Stimulated activated CD8-positive, alpha-beta memory T cell treated with anti-CD3 and anti-CD28 coated beads, Interleukin-7, amount 100 ng/mL, for 48 hours (primary cell): ENCODE data around the gene A2M.
"Not testable (repeated sequence)": the region's sequence is repeated elsewhere in the genome, so short reads cannot be mapped to it uniquely, and the experiment has no call there.

ENCODE experiments used
- DNase-seq, 2 donors: peaks; one replicate each; pipeline ENCODE4 v3.0.0-alpha.2; 2020; ENCODE audit warnings: low read depth in 1 of 2; ENCODE audit errors: extremely low read depth in 1 of 2

Gene A2M

GRCh38 chr12:9115731-9116559, at the start of gene A2M:
Gene A2M (minus strand): TSS chr12:9115919. CDS start chr12:9115849, 70 bp downstream.
- DNase-seq: no peak

GRCh38 chr12:9163392-9163791, 47.7 kb upstream of the A2M start:
- no peak for DNase-seq

DNA sequence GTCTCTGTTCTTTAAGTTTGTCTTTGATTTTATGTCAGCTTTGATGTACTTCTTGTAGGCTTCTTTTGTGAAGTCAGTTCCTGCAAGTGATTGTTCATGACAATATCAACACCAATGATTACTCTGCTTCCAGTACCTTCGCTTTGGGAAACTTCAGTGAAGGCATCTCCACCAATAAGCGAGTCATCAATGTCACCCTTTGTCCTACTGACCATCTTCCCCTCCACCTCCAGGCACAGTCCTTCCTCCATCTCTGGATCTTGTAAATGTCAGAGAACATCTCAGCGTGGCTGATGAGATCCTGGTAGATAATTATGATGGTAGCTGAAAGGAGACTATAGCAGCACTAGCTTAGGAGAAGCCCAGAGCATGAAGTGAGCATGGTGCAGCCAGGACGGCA, 40.4 kb upstream of the A2M start:
- DNase-seq: no peak

DNA sequence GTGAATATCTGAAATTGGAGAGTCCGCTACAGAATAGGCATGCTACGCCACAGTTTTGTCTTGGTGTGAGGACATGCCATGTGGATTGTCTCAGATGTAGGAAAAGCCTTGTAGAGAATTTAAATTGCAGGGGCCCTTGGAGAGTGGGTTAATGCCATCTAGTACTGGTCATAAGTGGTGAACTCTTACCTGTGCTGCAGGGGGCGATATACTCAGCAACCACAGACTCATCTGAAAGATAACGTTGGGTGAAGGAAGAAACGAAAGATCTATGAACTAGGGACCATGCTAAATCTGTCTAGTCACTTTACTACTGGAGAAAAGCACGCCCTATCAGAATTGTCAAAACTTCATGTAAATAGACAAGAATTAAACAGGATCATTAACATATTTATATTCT, 33.7 kb upstream of the A2M start:
- no peak for DNase-seq

DNA sequence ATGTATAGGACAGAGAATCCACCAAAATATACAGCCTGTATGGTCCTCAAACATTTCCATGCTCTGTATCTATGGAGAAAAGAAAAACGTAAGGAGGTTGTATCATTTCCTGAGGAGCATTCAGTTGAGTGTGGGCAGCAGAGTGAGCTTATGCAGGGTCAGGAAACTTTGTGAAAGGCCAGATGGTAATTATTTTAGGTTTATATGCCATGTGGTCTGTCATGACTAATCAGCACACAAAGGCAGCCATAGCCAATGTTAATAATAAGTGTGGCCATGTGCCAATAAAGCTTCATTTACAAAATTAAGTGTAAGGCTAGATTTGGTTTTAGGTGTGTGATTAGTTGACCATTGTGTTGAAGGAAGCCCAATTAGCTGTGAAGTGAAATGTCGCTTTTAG, 33.2 kb upstream of the A2M start:
- DNase-seq: no peak

GRCh38 chr12:9147461-9147860, 31.7 kb upstream of the A2M start:
- no peak for DNase-seq

GRCh38 chr12:9144730-9145106, 29.0 kb upstream of the A2M start:
- DNase-seq: no peak

- no peak for DNase-seq
Measured at GRCh38 chr12:9143929-9144729, 28.4 kb upstream of the A2M start.

- no peak for DNase-seq
Measured at GRCh38 chr12:9143137-9143536, 27.4 kb upstream of the A2M start.

GRCh38 chr12:9139588-9140290, 24.0 kb upstream of the A2M start:
- DNase-seq: not testable (repeated sequence)

- DNase-seq: no peak
Measured at GRCh38 chr12:9135903-9136310, 20.2 kb upstream of the A2M start.

DNA sequence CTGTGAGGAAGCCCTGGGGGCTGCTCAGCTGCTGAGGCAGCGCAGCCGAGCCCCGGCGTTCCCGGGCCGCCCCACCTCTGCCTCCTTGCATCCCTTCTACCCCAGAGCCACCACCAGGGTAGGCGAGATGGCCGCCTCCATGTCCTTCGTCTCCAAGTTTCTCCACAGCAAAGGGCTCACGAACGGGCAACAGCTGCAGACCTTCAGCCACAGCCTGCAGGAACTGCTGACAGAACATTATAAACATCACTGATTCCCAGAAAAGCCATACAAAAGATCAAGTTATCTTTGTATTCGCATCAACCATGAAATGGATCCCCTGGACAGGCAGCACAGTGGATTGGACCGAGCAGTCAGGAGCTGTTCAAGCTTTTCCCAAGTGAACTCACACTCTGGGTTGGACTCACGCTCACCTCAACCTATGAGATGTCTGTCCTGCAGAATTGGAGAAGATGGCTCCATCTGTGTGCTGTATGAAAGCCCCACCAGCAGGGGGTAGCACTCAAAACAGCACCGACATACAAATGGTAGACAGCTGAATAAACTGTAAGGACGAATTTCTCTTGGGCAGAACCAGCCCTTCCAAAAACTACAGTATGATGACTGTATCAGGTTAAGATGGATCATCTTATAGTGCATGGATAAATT, 19.4 kb upstream of the A2M start:
- DNase-seq: no peak

DNA sequence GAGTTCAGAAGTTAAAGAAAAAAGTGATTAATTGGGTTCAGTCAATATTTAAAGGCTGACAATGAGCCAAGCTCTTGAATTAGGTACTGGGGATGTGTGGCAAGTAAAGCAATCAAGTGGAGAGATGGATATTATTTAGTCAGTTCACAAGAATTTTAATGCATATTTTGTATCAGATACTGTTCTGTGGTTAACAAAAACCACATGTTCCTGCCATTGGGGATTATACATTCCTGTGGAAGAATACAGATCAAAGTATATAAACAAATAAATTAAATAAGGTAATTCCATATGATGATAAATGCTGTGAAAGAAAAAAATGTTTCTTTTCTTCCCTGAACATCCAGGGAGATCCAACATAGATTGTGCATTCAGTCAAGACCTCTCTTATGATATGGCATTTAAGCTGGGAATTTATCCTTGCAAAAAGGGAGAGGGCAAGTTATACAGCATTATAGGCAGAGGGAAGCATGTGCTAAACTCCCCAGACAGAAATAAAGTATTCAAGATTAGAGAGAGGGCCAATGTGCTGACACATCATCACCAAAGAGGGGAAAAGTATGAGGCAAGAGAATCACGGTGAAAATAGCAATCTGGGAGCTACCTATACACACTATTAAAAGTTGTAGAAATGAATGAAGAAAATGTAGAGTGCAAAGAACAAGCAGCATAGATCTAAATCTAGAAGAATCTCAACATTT, 17.6 kb upstream of the A2M start:
- no peak for DNase-seq

DNA sequence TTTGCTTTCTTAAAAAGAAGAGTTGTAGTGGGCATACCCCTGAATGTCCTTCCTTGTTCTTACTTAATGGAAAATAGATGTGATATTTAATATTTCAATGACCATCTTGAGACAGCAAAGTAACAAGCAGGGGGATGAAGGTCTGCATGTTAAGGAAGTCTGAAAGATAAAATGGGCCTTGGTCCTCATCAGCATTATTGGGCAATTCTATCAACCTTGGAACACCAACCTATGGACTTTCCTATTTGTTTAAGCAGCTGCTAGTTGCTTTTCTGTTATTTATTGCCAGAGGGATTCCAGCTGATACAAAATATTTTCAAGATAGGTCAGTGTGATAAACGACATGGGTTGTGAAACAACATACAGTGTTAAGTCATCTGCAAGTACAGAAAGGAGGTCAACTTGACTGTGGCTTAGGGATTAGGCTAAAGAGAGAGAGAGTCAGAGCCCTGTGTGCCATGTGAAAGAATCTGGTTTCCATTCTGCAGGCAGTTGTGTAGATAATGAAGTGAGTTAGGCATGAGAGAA, 16.4 kb upstream of the A2M start:
- DNase-seq: no peak

DNA sequence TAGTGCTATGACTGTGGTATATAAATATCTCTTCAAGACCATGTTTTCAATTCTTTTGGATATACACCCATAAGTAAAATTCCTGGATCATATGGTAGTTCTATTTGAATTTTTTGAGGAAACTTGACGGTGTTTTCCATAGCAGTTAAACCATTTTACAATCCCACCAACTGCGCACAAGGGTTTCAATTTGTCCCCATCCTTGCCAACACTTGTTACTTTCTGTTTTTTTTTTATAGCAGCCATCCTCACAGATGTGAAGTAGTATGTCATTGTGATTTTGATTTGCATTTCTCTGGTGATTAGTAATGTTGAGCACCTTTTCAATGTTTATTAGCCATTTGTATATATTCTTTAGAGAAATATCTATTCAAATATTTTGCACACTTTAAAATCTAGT, 14.5 kb upstream of the A2M start:
- no peak for DNase-seq

DNA sequence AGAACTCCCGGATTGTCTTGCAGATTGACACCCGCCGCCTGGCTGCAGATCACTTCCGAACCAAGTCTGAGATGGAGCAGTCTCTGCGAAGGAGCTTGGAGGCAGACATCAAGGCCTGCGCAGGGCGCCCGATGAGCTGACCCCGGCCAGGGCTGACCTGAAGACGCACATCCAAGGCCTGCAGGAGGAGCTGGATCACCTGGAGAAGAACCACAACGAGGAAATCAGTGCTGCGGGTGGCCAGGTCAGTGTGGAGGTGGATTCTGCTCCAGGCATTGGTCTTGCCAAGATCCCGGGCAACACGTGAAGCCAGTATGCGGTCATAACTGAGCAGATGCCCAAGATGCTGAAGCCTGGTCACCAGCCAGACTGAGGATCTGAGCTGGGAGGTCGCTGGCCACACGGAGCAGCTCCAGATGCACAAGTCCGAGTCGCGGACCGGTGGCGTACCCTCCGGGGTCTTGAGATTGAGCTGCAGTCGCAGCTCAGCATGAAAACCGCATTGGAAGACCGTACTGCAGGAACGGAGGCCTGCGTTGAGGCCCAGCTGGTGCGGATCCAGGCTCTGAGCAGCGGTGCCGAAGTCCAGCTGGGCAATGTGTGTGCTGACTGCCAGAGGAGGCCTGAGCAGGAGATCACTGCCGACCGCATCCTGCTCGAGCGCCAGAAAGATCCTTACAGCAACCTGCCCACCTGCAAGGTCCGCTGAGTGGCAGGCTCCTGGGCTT, 12.4 kb upstream of the A2M start:
- DNase-seq: no peak

GRCh38 chr12:9127484-9127883, 11.8 kb upstream of the A2M start:
- DNase-seq: no peak

- no peak for DNase-seq
Measured at GRCh38 chr12:9124383-9125031, 8.8 kb upstream of the A2M start.

DNA sequence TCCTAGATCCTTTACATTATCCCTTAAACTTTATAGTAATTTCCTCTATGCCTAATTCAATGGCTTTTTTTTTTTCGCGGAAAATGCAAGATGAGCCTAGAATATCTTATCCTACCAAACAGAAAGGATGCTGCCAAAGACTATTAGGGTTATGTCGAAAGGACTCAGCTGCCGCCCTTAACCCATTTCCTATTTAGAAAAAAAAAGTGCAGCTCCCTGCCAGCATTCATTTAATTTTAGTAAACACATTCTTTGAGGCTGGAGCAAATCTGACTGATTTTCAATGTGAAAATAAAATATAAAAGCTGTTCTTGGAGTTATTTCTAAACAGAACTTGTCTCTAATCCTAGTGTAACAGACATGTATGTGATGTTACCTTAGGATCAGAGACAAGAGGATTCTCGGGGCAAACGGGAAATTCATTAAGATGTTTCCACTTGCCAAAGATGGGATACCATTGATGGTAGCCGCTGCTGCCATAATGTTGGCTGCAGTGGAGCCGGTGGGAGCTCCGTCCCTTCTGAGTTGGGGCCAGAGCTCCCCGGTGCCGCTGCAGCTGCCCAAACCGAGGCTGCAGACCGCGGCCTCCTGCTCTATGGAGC, 8.2 kb upstream of the A2M start:
- DNase-seq: no peak
